ENCODE data around the gene PTRH2.
"Not testable (repeated sequence)": the region's sequence is repeated elsewhere in the genome, so short reads cannot be mapped to it uniquely, and the experiment has no call there.

Gene PTRH2

DNA sequence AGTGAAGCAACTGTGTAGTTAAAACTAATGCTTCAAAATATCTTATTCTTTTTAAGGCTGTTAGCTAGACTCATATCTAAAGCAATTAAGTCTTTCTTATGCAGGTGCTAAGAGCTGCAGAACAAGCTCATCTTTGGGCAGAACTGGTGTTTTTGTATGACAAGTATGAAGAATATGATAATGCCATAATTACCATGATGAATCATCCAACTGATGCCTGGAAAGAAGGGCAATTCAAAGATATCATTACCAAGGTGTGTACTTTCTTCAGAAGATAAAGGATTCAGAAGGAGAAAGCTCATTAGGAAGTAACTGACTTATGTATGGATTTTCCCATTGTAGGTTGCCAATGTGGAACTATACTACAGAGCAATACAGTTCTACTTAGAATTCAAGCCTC, 23.9 kb downstream of the PTRH2 start:
- peak in 4 of 42 donors; percentile 7 to 49 (median 13) for DNase-seq
- intact Hi-C loops (cut with DNase I), result no loop called here

GRCh38 chr17:59680314-59680713, 26.9 kb downstream of the PTRH2 start:
- DNase-seq, result no peak
- intact Hi-C loops (cut with DNase I), result no loop called here

DNA sequence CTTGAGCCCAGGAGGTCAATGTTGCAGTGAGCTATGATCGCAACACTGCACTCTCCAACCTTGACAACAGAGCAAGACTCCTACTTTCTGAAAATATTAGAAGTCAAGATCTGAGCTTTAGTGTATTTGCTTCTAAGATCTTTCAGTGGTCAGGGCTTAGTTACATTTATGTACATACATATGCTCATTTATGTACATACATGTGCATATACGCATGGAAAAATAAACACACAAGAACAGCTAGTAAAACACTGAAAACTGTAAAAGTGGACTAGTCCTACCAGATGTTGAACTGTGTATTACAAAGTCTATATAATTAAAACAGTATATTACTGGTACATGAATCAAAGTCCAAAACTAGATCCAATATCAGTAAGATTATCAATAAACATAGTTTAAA, 28.3 kb downstream of the PTRH2 start:
- DNase-seq, result no peak
- intact Hi-C loops (cut with DNase I), result no loop called here

DNA sequence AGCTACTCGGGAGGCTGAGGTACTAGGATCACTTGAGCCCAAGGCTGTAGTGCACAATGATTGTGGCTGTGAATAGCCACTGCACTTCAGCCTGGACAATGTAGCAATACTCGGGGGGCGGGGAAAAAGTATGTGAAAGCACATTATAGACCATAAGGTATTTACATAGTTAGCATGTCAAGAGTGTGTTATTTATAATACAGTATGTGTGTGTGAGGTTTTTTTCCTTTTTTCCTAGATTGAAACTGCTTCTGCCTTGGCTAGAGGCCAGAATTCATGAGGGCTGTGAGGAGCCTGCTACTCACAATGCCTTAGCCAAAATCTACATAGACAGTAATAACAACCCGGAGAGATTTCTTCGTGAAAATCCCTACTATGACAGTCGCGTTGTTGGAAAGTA, 30.5 kb downstream of the PTRH2 start:
- intact Hi-C loops (cut with DNase I), result no loop called here
- no peak for DNase-seq

DNA sequence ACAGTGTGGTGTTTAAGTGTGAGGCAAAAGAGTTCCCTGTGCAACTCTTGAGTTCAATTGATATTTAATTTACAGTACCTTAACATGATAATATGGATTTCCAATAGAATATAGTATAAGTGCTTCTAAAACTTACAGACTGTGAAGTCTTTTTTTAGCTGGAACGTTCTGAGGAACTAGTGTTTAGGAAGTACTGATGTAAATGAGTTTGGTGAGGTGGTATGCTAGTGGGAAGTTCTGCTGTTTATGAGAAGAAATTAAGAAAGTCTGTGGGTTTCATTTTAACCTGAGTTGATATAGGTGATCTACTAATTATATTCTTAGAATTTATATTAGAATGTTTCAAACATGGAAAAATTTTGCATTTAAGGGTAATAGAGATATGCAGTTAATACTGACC, 32.0 kb downstream of the PTRH2 start:
- no peak for DNase-seq
- intact Hi-C loops (cut with DNase I), result no loop called here

GRCh38 chr17:59671386-59671785, 35.8 kb downstream of the PTRH2 start:
- intact Hi-C loops (cut with DNase I), result no loop called here
- DNase-seq, result no peak

GRCh38 chr17:59669944-59670343, 37.3 kb downstream of the PTRH2 start:
- intact Hi-C loops (cut with DNase I), result no loop called here
- DNase-seq, result no peak

DNA sequence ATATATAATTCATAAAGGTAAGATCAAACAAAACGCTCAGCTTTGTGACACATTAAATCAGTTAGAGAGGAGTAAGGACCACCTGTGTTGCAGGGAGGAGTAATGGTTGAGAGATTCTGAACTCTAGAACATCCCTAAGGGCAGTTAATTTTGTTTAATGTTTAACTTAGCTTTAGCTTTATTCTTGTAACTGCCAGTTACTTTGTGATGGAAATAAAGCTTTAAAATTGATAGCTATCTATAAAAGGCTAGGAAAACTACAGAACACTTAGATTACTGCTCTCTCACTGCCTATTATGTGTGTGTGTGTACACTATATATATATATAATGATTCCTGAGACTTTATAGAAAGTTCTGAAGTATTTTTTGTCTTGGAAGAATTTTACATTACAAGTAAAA, 37.8 kb downstream of the PTRH2 start:
- intact Hi-C loops (cut with DNase I), result no loop called here
- no peak for DNase-seq

GRCh38 chr17:59668816-59669215, 38.4 kb downstream of the PTRH2 start:
- intact Hi-C loops (cut with DNase I), result no loop called here
- no peak for DNase-seq

GRCh38 chr17:59666235-59666634, 41.0 kb downstream of the PTRH2 start:
- intact Hi-C loops (cut with DNase I), result no loop called here
- DNase-seq, result no peak

GRCh38 chr17:59656624-59657023, 50.6 kb downstream of the PTRH2 start:
- intact Hi-C loops (cut with DNase I), result not testable (repeated sequence)
- DNase-seq, result peak in 15 of 42 donors; percentile 2 to 49 (median 22)

DNA sequence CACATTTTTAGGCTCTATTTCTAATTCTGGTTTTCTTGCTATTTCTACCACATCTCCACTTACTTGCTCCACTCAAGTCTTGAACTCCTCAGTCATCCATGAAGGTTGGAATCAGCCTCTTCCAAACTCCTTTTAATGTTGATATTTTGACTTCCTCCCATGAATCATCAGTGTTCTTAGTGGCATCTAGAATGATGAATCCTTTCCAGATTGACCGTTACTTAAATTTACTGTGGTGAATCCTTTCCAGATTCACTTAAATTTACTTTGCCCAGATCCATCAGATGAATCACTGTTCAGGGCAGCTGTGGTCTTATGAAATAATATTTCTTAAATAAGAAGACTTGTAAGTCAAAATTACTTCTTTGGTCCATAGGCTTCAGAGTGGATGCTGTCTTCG, 55.1 kb downstream of the PTRH2 start:
- intact Hi-C loops (cut with DNase I), result no loop called here
- no peak for DNase-seq

GRCh38 chr17:59651346-59651745, 55.9 kb downstream of the PTRH2 start:
- intact Hi-C loops (cut with DNase I), result no loop called here
- no peak for DNase-seq

DNA sequence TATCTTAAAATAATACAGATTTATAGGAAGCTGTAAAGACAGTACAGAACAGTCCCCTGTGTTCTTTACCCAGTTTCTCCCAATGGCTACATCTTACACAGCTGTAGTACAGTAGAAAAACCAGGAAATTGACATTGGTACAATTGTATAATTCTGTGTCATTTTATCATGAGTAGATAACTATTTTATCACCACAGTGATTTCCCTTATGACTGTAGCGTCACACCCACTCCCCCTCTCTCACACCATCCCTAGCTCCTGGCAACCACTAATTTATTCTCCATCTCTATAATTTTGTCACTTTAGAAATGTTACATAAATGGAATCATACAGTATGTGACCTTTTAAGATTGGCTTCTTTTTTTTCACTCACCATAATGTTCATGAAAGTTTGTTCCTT, 56.6 kb downstream of the PTRH2 start:
- intact Hi-C loops (cut with DNase I), result no loop called here
- DNase-seq, result peak in 26 of 42 donors; percentile 11 to 79 (median 40)

DNA sequence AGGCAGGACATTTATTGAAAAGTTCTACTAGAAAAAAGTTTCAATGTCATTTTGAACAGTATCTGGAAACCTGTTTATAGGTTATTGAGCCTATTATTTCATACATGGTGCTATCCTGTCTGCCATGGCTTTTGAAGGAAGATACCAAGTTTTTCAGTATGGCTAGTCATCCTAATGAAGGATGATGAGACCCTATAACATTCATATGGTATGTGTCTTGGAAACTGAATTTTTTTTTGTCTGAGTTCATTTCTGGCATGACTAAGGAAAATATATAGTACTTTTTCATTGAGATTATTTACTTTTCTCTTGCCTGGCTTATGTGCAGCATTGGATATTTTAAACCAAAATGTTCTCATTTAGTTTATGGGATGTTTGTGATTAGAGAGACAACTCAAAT, 57.3 kb downstream of the PTRH2 start:
- no peak for DNase-seq
- intact Hi-C loops (cut with DNase I), result no loop called here

Data from head of caudate nucleus (tissue), 42 donors.